HEK293 (cell line): ENCODE data around the gene SLC9A9.

ENCODE experiments used
- CTCF ChIA-PET: fragments of 350-600 bp; formaldehyde crosslinking; extraction: SDS; loops from one replicate; lab custom pipeline; 2021; ENCODE audit warnings: antibody characterized with exemption; lab: Yijun Ruan, JAX
- POLR2A ChIA-PET: fragments of 300-600 bp; formaldehyde crosslinking; extraction: SDS; loops from one replicate; lab custom pipeline; 2020; ENCODE audit warnings: antibody characterized with exemption, inconsistent platforms; lab: Yijun Ruan, JAX
- H3K27ac ChIP-seq: fragments of 200-500 bp; sonication (Bioruptor generic); 2 replicates; pipeline ENCODE4 v1.5.1; 2014; ENCODE audit warnings: low read depth, low read length, control low read depth, inconsistent platforms; ENCODE audit errors: extremely low read depth
- H3K36me3 ChIP-seq, 2 experiments: fragments of 200-500 bp in 1 of 2; sonication (Bioruptor generic) in 1 of 2; 1 replicate in 1 of 2; 2 replicates in 1 of 2; pipeline ENCODE4 v1.5.1; 2014 to 2017; ENCODE audit warnings: inconsistent platforms in 2 of 2, low read length in 2 of 2; ENCODE audit not compliant: control insufficient read depth in 2 of 2, insufficient read depth in 1 of 2
- H3K4me1 ChIP-seq: fragments of 200-500 bp; sonication (Bioruptor generic); 2 replicates; pipeline ENCODE4 v1.5.1; 2014; ENCODE audit warnings: mild to moderate bottlenecking, low read length, inconsistent platforms; ENCODE audit not compliant: control insufficient read depth, insufficient read depth
- H3K4me3 ChIP-seq: 2 replicates; pipeline ENCODE4 v1.5.1; 2011; ENCODE audit warnings: low read depth, mild to moderate bottlenecking, control low read depth, low read length, moderate library complexity
- H3K9me3 ChIP-seq: fragments of 200-500 bp; sonication (Bioruptor generic); 2 replicates; pipeline ENCODE4 v1.5.1; 2014; ENCODE audit warnings: low read depth, low read length, inconsistent platforms; ENCODE audit not compliant: control insufficient read depth, insufficient read depth
- FEZF1 ChIP-seq: fragments of 450-650 bp; formaldehyde crosslinking; IDR thresholded peaks from 2 replicates; pipeline ENCODE4 v1.5.1; 2016; ENCODE audit warnings: missing biosample characterization, missing genetic modification characterization
- GFI1B ChIP-seq: fragments of 450-650 bp; formaldehyde crosslinking; IDR thresholded peaks from 2 replicates; pipeline ENCODE4 v1.5.1; 2016; ENCODE audit warnings: missing biosample characterization, missing genetic modification characterization
- MZF1 ChIP-seq: fragments of 450-650 bp; formaldehyde crosslinking; IDR thresholded peaks from 2 replicates; pipeline ENCODE4 v1.5.1; 2017; ENCODE audit warnings: missing biosample characterization, missing genetic modification characterization, borderline replicate concordance
- SALL2 ChIP-seq: fragments of 450-650 bp; formaldehyde crosslinking; IDR thresholded peaks from 2 replicates; pipeline ENCODE4 v1.5.0; 2017; ENCODE audit warnings: missing biosample characterization, mild to moderate bottlenecking, missing genetic modification characterization, borderline replicate concordance
- SCRT2 ChIP-seq: fragments of 450-650 bp; formaldehyde crosslinking; IDR thresholded peaks from 2 replicates; pipeline ENCODE4 v1.5.1; 2016; ENCODE audit warnings: missing biosample characterization, missing genetic modification characterization
- SP7 ChIP-seq: fragments of 450-650 bp; formaldehyde crosslinking; IDR thresholded peaks from 2 replicates; pipeline ENCODE4 v1.5.1; 2016; ENCODE audit warnings: missing biosample characterization, missing genetic modification characterization
- ZBTB7A ChIP-seq: fragments of 450-650 bp; formaldehyde crosslinking; IDR thresholded peaks from 2 replicates; pipeline ENCODE4 v1.5.1; 2016; ENCODE audit warnings: low read depth, missing biosample characterization, missing genetic modification characterization
- ZBTB8A ChIP-seq: fragments of 450-650 bp; formaldehyde crosslinking; IDR thresholded peaks from 2 replicates; pipeline ENCODE4 v1.5.1; 2016; ENCODE audit warnings: missing biosample characterization, missing genetic modification characterization
- ZFP37 ChIP-seq: fragments of 450-650 bp; formaldehyde crosslinking; IDR thresholded peaks from 2 replicates; pipeline ENCODE4 v1.5.1; 2016; ENCODE audit warnings: missing biosample characterization, missing genetic modification characterization
- ZNF121 ChIP-seq: fragments of 450-650 bp; formaldehyde crosslinking; IDR thresholded peaks from 2 replicates; pipeline ENCODE4 v1.5.1; 2016; ENCODE audit warnings: missing biosample characterization, missing genetic modification characterization
- ZNF155 ChIP-seq: fragments of 450-650 bp; formaldehyde crosslinking; IDR thresholded peaks from 2 replicates; pipeline ENCODE4 v1.5.1; 2016; ENCODE audit warnings: missing biosample characterization, missing genetic modification characterization
- ZNF16 ChIP-seq: fragments of 450-650 bp; formaldehyde crosslinking; IDR thresholded peaks from 2 replicates; pipeline ENCODE4 v1.5.1; 2016; ENCODE audit warnings: low read depth, missing biosample characterization, missing genetic modification characterization
- ZNF184 ChIP-seq: fragments of 450-650 bp; IDR thresholded peaks from 2 replicates; pipeline ENCODE4 v1.5.1; 2018; ENCODE audit warnings: missing biosample characterization, mild to moderate bottlenecking, missing genetic modification characterization
- ZNF202 ChIP-seq: fragments of 450-650 bp; formaldehyde crosslinking; IDR thresholded peaks from 2 replicates; pipeline ENCODE4 v1.5.1; 2016; ENCODE audit warnings: missing biosample characterization, missing genetic modification characterization, borderline replicate concordance
- ZNF248 ChIP-seq: fragments of 450-650 bp; formaldehyde crosslinking; IDR thresholded peaks from 2 replicates; pipeline ENCODE4 v1.5.1; 2017; ENCODE audit warnings: missing biosample characterization, missing genetic modification characterization
- ZNF335 ChIP-seq: fragments of 450-650 bp; formaldehyde crosslinking; conservative IDR thresholded peaks from 2 replicates; pipeline ENCODE4 v1.5.1; 2016; ENCODE audit warnings: missing biosample characterization, missing genetic modification characterization
- ZNF341 ChIP-seq: fragments of 450-650 bp; formaldehyde crosslinking; IDR thresholded peaks from 2 replicates; pipeline ENCODE4; 2016; ENCODE audit warnings: low read depth, missing biosample characterization, missing genetic modification characterization
- ZNF426 ChIP-seq: fragments of 450-650 bp; formaldehyde crosslinking; IDR thresholded peaks from 2 replicates; pipeline ENCODE4 v1.5.1; 2017; ENCODE audit warnings: missing biosample characterization, missing genetic modification characterization, mild to moderate bottlenecking, inconsistent platforms, moderate library complexity
- ZNF530 ChIP-seq: fragments of 450-650 bp; formaldehyde crosslinking; IDR thresholded peaks from 2 replicates; pipeline ENCODE4 v1.5.1; 2016; ENCODE audit warnings: low read depth, missing biosample characterization, missing genetic modification characterization
- ZNF660 ChIP-seq: fragments of 450-650 bp; IDR thresholded peaks from 2 replicates; pipeline ENCODE4 v1.5.1; 2018; ENCODE audit warnings: missing biosample characterization, mild to moderate bottlenecking, missing genetic modification characterization
- ZNF777 ChIP-seq: fragments of 450-650 bp; formaldehyde crosslinking; IDR thresholded peaks from 2 replicates; pipeline ENCODE4 v1.5.1; 2017; ENCODE audit warnings: missing biosample characterization, missing genetic modification characterization, borderline replicate concordance
- ZNF792 ChIP-seq: fragments of 450-650 bp; formaldehyde crosslinking; IDR thresholded peaks from 2 replicates; pipeline ENCODE4 v1.5.1; 2016; ENCODE audit warnings: missing biosample characterization, missing genetic modification characterization
- TF ChIP-seq, protein P1 (sequence below): fragments of 450-650 bp; formaldehyde crosslinking; IDR thresholded peaks from 2 replicates; pipeline ENCODE4 v1.5.1; 2016; ENCODE audit warnings: missing biosample characterization, missing genetic modification characterization
- TF ChIP-seq, protein P2 (sequence below): IDR thresholded peaks from 2 replicates; pipeline ENCODE4 v1.6.1; 2011; ENCODE audit warnings: mild to moderate bottlenecking, low read depth, low read length, borderline replicate concordance
- TF ChIP-seq, protein P3 (sequence below): fragments of 450-650 bp; formaldehyde crosslinking; IDR thresholded peaks from 2 replicates; pipeline ENCODE4 v1.5.1; 2016; ENCODE audit warnings: missing biosample characterization, missing genetic modification characterization
- TF ChIP-seq, protein P4 (sequence below): fragments of 450-650 bp; formaldehyde crosslinking; IDR thresholded peaks from 2 replicates; pipeline ENCODE4 v1.5.1; 2016; ENCODE audit warnings: missing biosample characterization, missing genetic modification characterization, low read depth

The SLC9A9 gene

DNA sequence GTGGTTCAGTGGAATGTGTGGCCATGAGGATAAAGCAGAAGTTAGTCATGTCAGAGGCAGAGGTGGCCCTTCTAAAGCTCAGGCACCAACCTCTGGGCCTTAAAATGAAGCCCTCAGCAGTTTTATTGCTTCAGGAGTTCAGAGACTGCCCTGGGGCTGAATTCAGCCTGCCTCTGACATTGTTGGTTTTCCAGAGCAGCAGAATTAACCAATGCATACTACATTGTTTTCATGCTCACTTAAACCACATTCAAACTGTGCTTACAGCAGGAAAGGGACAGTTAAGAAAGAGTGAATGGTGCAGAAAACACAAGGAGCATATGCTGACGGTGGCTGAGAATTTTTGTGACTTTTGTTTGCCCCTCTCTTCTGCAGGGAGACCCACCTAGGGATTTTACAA, 408.5 kb downstream of the SLC9A9 start:
- no peak overlapping the region for H3K27ac ChIP-seq
- no peaks in the 10 kb centered on the region for H3K4me1 ChIP-seq
- no peaks in the 10 kb centered on the region for H3K9me3 ChIP-seq
- CTCF ChIA-PET: no interaction called here
- TF ChIP-seq ZBTB7A (tag by site-specific recombination): no peak
- TF ChIP-seq FEZF1 (tag by site-specific recombination): no peak
- TF ChIP-seq, protein P1, sequence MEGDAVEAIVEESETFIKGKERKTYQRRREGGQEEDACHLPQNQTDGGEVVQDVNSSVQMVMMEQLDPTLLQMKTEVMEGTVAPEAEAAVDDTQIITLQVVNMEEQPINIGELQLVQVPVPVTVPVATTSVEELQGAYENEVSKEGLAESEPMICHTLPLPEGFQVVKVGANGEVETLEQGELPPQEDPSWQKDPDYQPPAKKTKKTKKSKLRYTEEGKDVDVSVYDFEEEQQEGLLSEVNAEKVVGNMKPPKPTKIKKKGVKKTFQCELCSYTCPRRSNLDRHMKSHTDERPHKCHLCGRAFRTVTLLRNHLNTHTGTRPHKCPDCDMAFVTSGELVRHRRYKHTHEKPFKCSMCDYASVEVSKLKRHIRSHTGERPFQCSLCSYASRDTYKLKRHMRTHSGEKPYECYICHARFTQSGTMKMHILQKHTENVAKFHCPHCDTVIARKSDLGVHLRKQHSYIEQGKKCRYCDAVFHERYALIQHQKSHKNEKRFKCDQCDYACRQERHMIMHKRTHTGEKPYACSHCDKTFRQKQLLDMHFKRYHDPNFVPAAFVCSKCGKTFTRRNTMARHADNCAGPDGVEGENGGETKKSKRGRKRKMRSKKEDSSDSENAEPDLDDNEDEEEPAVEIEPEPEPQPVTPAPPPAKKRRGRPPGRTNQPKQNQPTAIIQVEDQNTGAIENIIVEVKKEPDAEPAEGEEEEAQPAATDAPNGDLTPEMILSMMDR (tag by site-specific recombination): no peak
- TF ChIP-seq, protein P2, sequence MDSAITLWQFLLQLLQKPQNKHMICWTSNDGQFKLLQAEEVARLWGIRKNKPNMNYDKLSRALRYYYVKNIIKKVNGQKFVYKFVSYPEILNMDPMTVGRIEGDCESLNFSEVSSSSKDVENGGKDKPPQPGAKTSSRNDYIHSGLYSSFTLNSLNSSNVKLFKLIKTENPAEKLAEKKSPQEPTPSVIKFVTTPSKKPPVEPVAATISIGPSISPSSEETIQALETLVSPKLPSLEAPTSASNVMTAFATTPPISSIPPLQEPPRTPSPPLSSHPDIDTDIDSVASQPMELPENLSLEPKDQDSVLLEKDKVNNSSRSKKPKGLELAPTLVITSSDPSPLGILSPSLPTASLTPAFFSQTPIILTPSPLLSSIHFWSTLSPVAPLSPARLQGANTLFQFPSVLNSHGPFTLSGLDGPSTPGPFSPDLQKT: no peak
- no peak for TF ChIP-seq ZNF248 (tag by site-specific recombination)
- no peak for TF ChIP-seq ZNF155 (tag by site-specific recombination)
- POLR2A ChIA-PET: no interaction called here
- H3K36me3 ChIP-seq: no peaks in the 10 kb centered on the region
- H3K4me3 ChIP-seq: no peak overlapping the region

DNA sequence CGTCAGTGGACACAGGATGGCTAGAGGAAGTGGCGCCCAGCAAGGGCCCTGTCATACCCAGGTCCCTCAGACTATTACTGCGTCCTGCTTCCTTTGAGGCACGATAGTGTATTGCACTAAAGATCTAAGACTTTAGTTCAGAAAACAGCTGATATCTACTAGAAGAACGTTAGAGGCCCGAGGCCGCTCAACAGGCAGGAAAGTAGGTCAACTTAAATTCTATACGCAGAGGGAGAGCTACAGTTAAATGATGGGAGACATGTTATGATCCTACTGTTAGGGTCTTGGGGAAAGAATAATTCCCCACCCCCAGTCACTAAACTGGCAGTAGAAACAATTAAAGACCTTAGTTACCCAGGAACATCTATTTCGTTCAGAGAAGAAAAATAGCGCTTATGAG, 410.9 kb downstream of the SLC9A9 start:
- TF ChIP-seq, protein P3, sequence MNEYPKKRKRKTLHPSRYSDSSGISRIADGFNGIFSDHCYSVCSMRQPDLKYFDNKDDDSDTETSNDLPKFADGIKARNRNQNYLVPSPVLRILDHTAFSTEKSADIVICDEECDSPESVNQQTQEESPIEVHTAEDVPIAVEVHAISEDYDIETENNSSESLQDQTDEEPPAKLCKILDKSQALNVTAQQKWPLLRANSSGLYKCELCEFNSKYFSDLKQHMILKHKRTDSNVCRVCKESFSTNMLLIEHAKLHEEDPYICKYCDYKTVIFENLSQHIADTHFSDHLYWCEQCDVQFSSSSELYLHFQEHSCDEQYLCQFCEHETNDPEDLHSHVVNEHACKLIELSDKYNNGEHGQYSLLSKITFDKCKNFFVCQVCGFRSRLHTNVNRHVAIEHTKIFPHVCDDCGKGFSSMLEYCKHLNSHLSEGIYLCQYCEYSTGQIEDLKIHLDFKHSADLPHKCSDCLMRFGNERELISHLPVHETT (tag by site-specific recombination): no peak
- TF ChIP-seq ZNF121 (tag by site-specific recombination) (no peak), ZFP37 (tag by site-specific recombination) (no peak), ZNF792 (tag by site-specific recombination) (no peak), SALL2 (no peak), ZNF202 (tag by site-specific recombination) (no peak), ZNF184 (tag by site-specific recombination) (no peak), ZNF426 (no peak), SCRT2 (no peak)
- TF ChIP-seq, protein P4, sequence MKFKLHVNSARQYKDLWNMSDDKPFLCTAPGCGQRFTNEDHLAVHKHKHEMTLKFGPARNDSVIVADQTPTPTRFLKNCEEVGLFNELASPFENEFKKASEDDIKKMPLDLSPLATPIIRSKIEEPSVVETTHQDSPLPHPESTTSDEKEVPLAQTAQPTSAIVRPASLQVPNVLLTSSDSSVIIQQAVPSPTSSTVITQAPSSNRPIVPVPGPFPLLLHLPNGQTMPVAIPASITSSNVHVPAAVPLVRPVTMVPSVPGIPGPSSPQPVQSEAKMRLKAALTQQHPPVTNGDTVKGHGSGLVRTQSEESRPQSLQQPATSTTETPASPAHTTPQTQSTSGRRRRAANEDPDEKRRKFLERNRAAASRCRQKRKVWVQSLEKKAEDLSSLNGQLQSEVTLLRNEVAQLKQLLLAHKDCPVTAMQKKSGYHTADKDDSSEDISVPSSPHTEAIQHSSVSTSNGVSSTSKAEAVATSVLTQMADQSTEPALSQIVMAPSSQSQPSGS (tag by site-specific recombination): no peak
- H3K27ac ChIP-seq: no peak overlapping the region
- no peaks in the 10 kb centered on the region for H3K9me3 ChIP-seq
- POLR2A ChIA-PET: no interaction called here
- no peaks in the 10 kb centered on the region for H3K36me3 ChIP-seq
- CTCF ChIA-PET: no interaction called here
- H3K4me1 ChIP-seq: no peaks in the 10 kb centered on the region
- H3K4me3 ChIP-seq: no peak overlapping the region

DNA sequence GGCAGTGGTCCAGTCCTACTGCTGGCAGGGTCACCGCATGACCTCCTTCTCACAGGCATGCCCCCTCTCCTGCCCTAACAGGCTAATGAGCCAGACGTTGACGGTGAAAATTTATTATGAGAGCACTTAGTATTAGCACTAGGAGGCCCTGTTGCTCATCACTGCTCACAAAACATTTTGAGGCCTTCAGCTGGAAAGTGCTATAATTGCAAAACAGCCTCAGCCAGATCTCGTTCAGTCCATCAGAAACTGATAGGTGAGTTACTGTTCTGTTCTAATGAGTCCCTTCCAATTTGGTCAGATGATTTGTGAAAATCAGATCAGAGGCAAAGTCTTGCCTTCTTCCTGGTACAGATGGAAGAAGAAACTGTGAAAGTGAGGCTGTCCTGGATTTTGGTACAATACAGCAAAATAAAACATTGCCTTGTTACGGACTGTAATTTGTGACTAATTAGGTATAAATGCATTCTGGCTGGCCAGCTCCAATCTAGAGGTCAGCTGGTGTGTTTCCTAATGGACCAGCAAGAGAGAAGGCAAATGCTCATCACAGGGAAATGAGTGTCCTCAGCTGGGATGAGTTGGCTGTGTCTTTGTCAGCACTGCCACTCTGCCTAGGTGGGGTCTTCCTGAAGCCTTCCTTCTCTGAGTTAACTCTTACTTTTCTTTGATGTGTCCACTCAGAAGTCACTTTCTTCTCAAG, 411.9 kb downstream of the SLC9A9 start:
- ChIA-PET POLR2A (no interaction called here), CTCF (no interaction called here)
- Histone ChIP-seq H3K9me3 (no peaks in the 10 kb centered on the region), H3K4me1 (no peaks in the 10 kb centered on the region), H3K4me3 (no peak overlapping the region), H3K36me3 (no peaks in the 10 kb centered on the region), H3K27ac (no peak overlapping the region)
- TF ChIP-seq ZNF335: no peak
- no peak for TF ChIP-seq GFI1B (tag by site-specific recombination)
- no peak for TF ChIP-seq MZF1 (tag by site-specific recombination)
- TF ChIP-seq ZNF341 (tag by site-specific recombination): no peak
- TF ChIP-seq ZNF16 (tag by site-specific recombination): no peak
- no peak for TF ChIP-seq ZNF777 (tag by site-specific recombination)
- TF ChIP-seq ZBTB8A: no peak
- TF ChIP-seq ZNF155 (tag by site-specific recombination): no peak
- TF ChIP-seq, protein P3 (tag by site-specific recombination): no peak
- TF ChIP-seq ZNF660: no peak
- no peak for TF ChIP-seq ZNF530 (tag by site-specific recombination)
- TF ChIP-seq SP7 (tag by site-specific recombination): no peak
